Measurements from ENCODE around the gene KNSTRN. TPM values are rescaled to one million over a fixed set of nuclear protein-coding genes. Genes with fewer than 3 reads are reported as not detected.

The KNSTRN gene
- total RNA-seq, 2 donors from 2014 or later, result 12.9 to 19.8 TPM

GRCh38 chr15:40342416-40343320 is 39.9 kb upstream of the KNSTRN start:
- no peak for DNase-seq (ENCODE audit: low spot score)
- 71% methylated on average over 7 of the region's 7 CpGs for WGBS
- intact Hi-C loops (cut with DNase I), result loop anchor here (5.0 kb wide), 1 partner anchor 65 kb away; the partner anchor contains the start of gene IVD

DNA sequence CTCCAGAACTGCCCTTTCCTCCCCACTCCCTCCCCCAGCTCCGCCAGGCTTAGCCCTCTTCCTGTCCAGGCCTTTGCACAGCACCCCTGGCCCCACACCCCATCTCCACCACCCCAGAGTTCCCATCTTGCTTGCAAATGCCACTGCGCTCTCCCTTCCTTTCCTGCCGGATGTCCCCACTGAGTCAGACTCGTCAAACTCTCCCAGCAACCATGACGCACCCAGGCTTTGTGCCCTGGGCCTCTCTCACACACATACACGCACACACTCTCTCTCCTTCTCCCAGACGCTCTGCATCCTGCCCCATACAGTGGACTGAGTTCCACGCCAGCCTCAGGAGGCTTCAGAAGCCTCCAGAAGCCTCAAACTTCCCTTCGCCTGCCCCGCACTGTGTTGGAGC is 39.0 kb upstream of the KNSTRN start:
- 85% methylated on average over 10 of the region's 10 CpGs for WGBS
- no peaks in the 10 kb centered on the region for H3K9me3 ChIP-seq
- H3K36me3 ChIP-seq, result no peaks in the 10 kb centered on the region
- H3K4me1 ChIP-seq (replicated peaks), result peaks cover 20% of the 10 kb centered on the region
- intact Hi-C loops (cut with DNase I), result loop anchor here (5.0 kb wide), 1 partner anchor 64 kb away; the partner anchor contains the start of gene IVD
- no peak for DNase-seq (ENCODE audit: low spot score)
- no peak overlapping the region for H3K4me3 ChIP-seq
- H3K27ac ChIP-seq, result no peak overlapping the region
- no peaks in the 10 kb centered on the region for H3K27me3 ChIP-seq (replicated peaks; ENCODE audit: insufficient read depth)
- TF ChIP-seq POLR2AphosphoS5 (IDR thresholded peaks at IDR 0.05) (no peak), POLR2A (IDR thresholded peaks at IDR 0.05) (no peak), CTCF (IDR thresholded peaks at IDR 0.05) (no peak)

More at GRCh38 chr15:40342416-40343320, 39.9 kb upstream of the KNSTRN start:
- H3K4me3 ChIP-seq, result no peak overlapping the region
- H3K36me3 ChIP-seq, result no peaks in the 10 kb centered on the region
- H3K27me3 ChIP-seq (replicated peaks; ENCODE audit: insufficient read depth), result no peaks in the 10 kb centered on the region
- no peak for TF ChIP-seq POLR2A (IDR thresholded peaks at IDR 0.05)
- no peaks in the 10 kb centered on the region for H3K9me3 ChIP-seq
- H3K27ac ChIP-seq, result no peak overlapping the region
- peaks cover 20% of the 10 kb centered on the region for H3K4me1 ChIP-seq (replicated peaks)

DNA sequence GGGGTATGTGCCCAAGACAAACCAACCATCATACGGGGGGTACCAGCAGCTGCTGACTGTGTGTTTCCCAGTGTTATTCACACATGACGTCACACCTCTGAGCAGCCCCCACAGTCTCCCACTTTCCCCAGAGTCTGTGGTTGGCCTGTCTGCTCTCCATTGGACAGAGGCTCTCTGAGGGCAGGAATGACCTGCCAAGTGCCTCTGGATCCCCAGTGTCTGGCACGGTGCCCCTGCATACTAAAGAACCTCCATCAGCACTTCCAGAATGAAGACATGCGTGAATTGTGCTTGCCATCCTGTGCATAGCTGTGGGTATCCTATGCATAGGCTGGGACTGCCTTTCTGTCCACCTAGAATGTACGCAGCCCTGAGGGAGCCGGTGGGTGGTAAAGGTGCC is 38.3 kb upstream of the KNSTRN start:
- Histone ChIP-seq H3K9me3 (no peaks in the 10 kb centered on the region), H3K4me3 (no peak overlapping the region), H3K4me1 (replicated peaks) (peaks cover 18% of the 10 kb centered on the region), H3K27me3 (replicated peaks; ENCODE audit: insufficient read depth) (no peaks in the 10 kb centered on the region), H3K36me3 (no peaks in the 10 kb centered on the region), H3K27ac (no peak overlapping the region)
- no peak for TF ChIP-seq POLR2A (IDR thresholded peaks at IDR 0.05)
- no peak for TF ChIP-seq POLR2AphosphoS5 (IDR thresholded peaks at IDR 0.05)
- no peak for TF ChIP-seq CTCF (IDR thresholded peaks at IDR 0.05)
- intact Hi-C loops (cut with DNase I), result loop anchor here (5.0 kb wide), 1 partner anchor 63 kb away; the partner anchor contains the start of gene IVD
- WGBS, result 66% methylated on average over 6 of the region's 6 CpGs
- no peak for DNase-seq (ENCODE audit: low spot score)

DNA sequence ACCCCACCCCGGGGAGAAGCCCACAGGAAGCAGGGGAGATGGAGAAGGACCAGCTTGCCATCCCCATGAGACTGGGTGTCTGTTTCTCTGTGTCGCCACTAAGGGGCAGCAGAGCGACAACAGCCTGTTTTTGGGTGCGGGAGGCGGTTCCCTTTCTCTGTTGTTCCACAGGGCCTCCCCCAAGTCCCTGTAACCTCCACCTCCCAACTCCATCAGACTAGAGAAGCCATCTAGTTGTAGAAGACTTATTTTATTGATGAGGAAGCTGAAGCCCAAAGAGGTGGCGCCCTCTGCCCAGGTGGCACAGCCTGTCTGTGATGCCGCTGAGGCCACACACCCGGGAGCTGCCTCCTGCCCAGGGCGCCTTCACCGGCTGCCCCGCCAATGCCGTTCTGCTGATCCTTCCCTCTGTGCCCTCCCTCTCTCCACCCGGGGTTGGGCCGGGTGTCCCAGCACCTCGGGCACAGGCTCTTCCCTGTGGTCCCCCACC is 37.8 kb upstream of the KNSTRN start:
- Histone ChIP-seq H3K4me1 (replicated peaks) (peaks cover 15% of the 10 kb centered on the region), H3K27ac (no peak overlapping the region), H3K27me3 (replicated peaks; ENCODE audit: insufficient read depth) (no peaks in the 10 kb centered on the region), H3K9me3 (no peaks in the 10 kb centered on the region), H3K4me3 (no peak overlapping the region), H3K36me3 (no peaks in the 10 kb centered on the region)
- intact Hi-C loops (cut with DNase I), result loop anchor here (5.0 kb wide), 1 partner anchor 63 kb away; the partner anchor contains the start of gene IVD
- DNase-seq (ENCODE audit: low spot score), result no peak
- TF ChIP-seq CTCF (IDR thresholded peaks at IDR 0.05) (peak in 3 of 4 experiments; percentile 62 to 75 (median 67)), POLR2AphosphoS5 (IDR thresholded peaks at IDR 0.05) (no peak), POLR2A (IDR thresholded peaks at IDR 0.05) (no peak)
- WGBS, result 35% methylated on average over 15 of the region's 15 CpGs

GRCh38 chr15:40345225-40345866 is 37.2 kb upstream of the KNSTRN start:
- no peak overlapping the region for H3K27ac ChIP-seq
- H3K4me1 ChIP-seq (replicated peaks), result peaks cover 8% of the 10 kb centered on the region

More at GRCh38 chr15:40345225-40345866, 37.2 kb upstream of the KNSTRN start:
- H3K36me3 ChIP-seq, result no peaks in the 10 kb centered on the region
- TF ChIP-seq POLR2A (IDR thresholded peaks at IDR 0.05) (no peak), CTCF (IDR thresholded peaks at IDR 0.05) (no peak), POLR2AphosphoS5 (IDR thresholded peaks at IDR 0.05) (no peak)
- intact Hi-C loops (cut with DNase I), result no loop called here
- H3K9me3 ChIP-seq, result no peaks in the 10 kb centered on the region
- no peaks in the 10 kb centered on the region for H3K27me3 ChIP-seq (replicated peaks; ENCODE audit: insufficient read depth)
- DNase-seq (ENCODE audit: low spot score), result no peak
- 71% methylated on average over 10 of the region's 10 CpGs for WGBS
- no peak overlapping the region for H3K4me3 ChIP-seq
